GM15510 (cell line): ENCODE results near the gene NFKBIZ.

Source experiments
- POLR2A ChIP-seq: IDR thresholded peaks from 3 replicates; pipeline ENCODE4 v1.6.1; 2011; ENCODE audit warnings: borderline replicate concordance; ENCODE audit not compliant: insufficient read length; ENCODE audit errors: extremely low read depth

The NFKBIZ gene

DNA sequence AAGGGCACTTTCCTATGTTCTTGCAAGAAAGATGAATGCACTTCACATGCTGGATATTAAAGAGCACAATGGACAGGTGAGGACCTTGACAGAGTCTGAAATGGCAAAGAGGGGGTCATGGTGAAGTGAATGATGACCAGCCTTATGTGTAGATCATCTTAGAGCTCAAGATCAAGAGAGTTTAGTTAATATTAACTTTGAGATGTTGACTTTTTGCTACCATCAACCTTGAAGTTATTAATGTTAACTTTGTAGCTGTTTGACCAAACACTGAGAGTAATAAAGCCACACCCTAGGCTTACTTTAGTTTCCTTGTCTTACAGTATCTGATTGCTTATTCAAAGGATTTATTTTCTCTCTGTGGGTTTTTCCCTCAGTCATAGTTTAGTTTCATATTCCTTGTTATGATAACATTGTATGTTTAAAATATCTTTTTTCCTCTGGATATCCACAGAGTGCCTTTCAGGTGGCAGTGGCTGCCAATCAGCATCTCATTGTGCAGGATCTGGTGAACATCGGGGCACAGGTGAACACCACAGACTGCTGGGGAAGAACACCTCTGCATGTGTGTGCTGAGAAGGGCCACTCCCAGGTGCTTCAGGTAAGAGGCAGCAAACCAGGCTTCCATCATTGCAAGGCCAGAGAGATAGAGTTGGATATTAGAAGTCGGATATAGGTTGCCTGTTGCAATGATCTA is 5.4 kb downstream of the NFKBIZ start:
- no peak for TF ChIP-seq POLR2A

DNA sequence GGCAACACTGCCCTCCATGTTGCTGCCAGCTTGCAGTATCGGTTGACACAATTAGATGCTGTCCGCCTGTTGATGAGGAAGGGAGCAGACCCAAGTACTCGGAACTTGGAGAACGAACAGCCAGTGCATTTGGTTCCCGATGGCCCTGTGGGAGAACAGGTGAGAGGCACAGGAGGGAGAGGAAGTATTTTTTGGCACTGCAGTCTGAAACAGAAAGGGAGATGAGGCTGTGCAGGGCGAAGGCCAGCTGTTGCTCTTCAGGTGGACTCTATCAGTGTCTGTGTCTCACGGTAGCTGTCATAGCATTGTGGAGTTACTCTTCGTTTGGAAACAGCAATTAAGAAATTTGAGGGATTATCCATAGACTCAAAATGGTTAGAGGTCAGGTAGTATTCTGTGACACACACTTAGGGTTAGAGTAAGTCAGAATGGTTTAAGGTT is 8.0 kb downstream of the NFKBIZ start:
- TF ChIP-seq POLR2A: no peak

DNA sequence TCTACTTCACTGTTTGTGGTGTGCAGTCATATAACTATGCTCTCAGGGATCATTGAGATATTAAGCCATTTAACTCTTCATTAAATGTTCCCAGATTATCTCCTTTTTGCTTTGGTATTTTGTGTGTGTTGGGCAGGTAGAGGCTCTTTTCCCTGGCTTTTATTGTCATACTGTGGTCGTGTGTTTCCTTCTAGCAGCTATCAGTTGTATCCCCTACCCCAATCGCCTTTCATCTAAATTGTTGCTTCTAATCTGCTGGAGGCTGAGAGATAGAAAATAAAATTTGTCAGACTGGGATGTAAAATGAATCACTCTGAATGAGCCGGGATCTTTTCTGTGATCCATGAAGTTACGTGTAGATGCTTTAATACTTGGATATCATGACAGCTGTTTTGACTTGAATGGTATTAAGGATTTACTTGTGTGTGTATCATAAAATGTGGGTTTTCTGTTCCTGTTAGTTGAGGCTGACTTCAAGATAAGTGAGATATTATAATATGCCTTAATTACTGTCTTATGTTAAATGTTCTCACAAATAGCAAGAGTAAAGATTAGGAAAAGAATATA is 9.2 kb downstream of the NFKBIZ start:
- TF ChIP-seq POLR2A: no peak

DNA sequence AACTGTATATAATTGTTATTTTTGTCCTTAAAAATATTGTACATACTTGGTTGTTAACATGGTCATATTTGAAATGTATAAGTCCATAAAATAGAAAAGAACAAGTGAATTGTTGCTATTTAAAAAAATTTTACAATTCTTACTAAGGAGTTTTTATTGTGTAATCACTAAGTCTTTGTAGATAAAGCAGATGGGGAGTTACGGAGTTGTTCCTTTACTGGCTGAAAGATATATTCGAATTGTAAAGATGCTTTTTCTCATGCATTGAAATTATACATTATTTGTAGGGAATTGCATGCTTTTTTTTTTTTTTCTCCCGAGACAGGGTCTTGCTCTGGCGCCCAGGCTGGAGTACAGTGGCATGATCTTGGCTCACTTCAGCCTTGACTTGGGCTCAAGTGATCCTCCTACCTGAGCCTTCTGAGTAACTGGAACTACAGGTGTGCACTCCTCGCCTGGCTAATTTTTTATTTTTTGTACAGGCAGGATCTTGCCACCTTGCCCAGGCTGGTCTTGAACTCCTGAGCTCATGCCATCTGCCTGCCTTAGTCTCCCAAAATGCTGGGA is 10.7 kb downstream of the NFKBIZ start:
- no peak for TF ChIP-seq POLR2A

DNA sequence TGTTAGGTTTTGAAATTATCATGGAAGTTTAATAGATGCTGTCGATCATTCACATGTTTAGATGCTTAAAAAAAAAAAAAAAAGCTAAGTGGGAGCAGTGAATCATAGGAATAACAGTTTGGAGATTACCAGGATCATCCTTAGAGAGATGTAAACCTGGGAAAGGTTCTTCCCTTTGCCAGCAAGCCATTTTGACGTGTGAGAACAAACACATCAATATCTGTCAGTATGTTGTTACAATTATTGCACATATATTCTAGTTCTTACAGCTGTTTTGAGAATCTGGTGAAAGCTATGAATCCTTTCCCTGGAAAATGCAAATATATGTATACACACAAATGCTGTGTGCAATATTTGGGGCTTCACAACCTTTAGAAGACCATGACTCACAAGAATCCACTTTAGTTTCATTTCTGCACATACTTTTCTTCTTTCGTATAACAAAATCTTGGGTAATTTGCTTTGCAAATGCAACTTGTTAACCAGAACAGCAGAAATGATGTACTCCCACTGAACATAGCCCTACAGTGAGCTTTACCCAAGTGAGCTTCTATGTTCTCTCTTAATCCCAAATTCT is 12.0 kb downstream of the NFKBIZ start:
- no peak for TF ChIP-seq POLR2A

DNA sequence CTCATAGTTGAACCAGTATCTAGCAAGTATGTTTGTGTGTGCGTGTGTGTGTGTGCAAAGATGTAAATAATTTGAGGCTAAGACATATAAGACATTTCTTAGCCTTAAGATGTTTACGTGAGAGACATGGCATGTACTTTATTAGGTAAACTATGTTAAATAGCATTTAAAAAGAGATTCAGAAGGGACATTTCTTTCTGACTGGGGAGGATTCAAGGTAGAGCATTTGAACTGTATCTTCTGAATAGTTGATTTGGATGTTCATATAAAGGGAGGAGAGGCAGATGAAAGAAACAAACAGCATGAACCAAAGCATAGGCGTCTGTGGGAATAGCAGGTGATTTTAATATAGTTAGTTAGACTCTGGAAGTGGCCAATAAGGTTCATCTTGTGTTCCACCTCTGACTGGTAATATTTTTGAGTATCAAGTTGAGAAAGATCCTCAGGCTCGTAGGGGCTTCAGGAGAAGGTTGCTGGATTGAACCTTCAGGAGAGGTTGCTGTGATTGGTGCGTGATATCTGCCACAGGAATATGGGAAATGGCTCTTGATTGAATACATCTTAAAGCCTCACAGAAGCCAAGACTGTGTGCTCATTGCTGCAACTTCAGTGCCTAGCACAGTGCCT is 12.6 kb downstream of the NFKBIZ start:
- peak; percentile 11 for TF ChIP-seq POLR2A

DNA sequence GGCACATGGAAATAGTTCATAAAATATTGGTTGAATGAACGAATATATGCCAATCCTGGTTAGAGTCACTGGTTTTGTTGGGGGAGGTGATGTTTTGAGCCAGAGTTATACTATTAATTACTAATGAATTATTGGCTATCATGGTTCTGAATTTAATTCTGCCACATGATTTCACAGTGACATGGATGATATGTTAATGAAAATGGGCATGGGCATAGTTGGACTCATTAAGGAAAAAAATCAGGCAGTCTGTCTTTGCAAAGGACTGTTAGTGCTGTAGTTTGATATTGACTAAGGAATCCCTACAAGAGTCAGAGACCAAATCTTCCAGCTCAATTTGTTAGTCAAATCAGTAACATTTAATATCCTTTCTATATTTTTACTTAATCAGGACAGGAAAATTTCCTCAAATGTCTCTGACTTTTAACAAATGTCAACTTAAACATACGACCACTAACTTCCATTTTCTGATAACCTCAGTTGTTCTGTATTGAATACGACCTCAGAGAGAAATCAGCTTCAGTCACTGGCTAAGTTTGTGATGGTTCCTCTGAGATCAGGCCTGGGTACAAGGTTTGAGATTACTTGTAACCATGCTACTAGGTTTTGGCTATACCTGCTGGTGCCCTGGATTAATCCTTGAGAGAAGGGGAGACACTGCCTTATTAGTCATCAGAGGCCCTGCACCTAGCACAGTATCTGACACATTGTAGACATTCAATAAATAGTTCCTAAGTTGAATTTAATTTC is 13.3 kb downstream of the NFKBIZ start:
- peak; percentile 1 for TF ChIP-seq POLR2A

DNA sequence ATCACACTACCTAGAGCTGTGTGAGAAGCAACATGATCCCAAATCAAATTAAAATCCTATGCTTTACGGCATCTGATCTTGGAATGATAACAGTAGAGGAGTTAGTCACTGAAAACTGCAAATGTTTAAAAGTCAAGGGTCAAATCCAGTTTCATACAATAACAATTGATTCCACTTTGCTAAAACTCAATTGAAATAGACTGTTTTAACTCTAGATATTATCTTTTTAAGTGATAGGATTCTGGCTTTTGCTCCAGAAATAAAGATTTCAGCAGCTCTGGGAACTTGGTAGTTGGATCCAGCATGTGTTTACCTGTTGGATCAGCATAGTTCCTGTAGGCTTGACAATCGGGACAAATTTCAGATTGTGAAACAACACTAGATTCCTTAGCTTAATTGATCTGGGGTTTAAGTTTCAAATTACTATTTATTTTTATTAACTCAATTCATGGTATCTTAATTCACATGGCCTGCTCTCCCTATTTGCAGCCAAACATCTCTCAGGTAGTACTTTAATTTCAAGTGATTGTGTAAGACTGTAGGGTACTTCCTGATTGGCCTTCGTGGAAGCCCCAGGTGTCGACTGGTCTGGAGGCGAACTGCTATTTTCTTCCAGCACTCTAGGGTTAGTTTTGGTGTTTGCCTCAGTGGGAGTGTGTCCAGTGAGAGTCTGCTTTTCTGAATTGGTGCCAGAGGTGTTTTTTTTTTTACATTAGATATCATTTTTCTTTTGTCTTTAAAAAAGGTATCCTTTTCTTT is 16.6 kb downstream of the NFKBIZ start:
- no peak for TF ChIP-seq POLR2A

DNA sequence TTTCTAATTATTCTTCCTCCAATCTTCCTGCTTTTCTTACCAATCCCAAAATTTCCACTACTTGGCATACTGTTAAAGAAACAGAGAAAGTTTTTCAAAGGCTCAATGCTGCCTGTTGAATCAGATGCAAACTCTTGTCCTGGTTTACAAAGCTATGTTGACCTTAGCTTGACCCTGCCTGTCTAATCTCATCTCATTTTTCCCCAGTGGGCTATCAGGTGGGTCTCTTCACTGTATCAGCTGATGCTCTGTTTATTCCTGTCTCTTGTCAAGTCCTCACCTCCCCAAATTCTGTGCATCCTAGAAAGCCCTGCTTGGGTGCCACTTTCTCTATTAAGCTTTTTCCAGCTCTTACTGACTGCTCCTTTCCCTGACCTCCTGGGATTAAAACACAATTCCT is 18.2 kb downstream of the NFKBIZ start:
- TF ChIP-seq POLR2A: no peak

DNA sequence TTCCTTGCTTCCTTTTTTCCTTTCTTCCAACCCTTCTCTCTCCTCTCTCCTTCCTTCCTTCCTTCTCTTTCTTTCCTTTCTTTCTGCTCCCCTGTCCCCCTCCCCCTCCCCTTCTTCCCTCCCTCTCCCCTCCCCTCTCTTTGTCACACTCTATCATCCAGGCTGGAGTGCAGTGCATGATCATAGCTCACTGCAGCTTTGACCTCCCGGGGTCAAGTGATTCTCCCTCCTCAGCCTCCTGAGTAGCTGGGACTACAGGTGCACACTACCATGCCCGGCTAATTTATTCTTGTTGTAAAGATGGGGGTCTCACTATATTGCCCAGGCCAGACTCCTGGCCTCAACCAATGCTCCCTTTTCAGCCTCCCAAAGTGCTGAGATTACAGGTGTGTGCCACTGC is 18.7 kb downstream of the NFKBIZ start:
- no peak for TF ChIP-seq POLR2A

DNA sequence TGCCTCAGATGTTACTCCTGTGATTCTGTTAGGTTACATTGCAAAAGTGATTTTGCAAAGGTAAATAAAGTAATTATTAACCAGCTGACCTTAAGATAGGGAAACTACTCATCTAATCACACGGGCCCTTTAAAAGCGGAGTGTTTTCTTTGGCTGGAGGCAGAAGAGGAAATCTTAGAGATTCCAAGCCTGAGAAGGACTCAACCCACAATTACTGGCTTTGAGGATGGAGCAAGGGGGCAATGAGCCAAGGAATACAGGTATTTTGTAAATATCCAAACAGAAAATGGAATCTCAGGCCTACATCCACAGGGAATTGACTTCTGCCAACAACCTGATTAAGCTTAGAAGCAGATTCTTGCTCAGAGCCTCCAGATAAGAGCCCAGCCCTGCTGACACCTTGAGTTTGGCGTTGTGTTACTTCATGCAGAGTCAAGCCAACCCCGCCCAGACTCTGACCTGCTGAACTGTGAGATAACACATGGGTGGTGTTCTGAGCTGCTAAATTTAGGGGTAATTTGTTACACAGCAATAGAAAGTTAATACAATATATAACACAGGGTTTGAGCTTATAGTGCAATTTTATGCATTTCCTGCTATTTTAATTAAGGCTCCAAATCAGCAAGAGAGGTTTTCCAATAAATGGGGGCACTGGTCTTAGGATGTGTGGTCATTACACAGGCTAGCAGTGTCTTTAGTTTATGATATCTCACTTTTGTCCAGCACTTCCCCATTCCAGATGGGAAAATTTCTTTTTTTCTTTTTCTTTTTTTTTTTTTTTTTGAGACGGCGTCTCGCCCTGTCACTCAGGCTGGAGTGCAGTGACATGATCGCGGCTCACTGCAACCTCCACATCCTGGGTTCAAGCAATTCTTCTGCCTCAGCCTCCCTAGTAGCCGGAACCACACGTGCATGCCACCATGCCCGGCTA is 19.5 kb downstream of the NFKBIZ start:
- TF ChIP-seq POLR2A: no peak

DNA sequence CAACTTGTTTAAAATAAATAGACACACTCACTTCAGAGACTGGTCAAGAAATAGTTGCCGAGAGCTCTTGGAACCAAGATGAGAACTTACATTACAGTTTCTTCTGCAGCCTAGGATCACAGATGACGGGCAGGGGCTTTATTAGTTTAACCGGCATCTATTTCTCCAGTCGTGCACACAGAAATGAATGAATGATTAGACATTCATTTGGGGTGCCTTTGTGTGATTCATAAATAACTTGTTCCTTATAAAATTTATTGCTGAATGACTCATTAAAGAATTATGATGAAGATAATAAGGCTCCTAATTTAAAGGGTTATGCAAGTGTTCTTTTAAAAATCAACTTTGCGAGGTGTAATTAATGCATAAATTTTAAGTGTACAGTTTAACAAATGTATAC is 20.8 kb downstream of the NFKBIZ start:
- TF ChIP-seq POLR2A: no peak

DNA sequence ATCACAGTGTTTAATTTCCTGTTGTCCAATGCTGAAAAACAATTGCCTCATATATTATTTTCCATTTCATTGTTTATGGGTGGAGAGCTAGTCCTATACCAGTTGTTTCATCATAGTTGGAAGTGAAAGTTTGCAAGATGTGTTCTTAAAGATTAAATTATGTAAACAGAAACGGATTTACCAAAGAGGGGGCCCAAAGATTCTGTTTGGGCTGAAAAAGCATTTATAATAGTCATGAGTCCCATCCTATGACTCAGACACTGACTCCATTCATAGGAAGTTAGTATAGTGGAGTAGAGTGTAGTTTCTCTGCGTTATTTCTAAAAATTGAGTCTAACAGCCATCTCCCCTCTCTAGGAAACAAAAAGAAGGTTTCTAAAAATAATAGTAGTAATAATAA is 24.3 kb downstream of the NFKBIZ start:
- no peak for TF ChIP-seq POLR2A
